Measurements from ENCODE around the gene HDAC4. TPM values are rescaled to one million over a fixed set of nuclear protein-coding genes. Genes with fewer than 3 reads are reported as not detected.

HDAC4 gene
- total RNA-seq, 1 experiment from 2014 or later = 40.1 TPM

DNA sequence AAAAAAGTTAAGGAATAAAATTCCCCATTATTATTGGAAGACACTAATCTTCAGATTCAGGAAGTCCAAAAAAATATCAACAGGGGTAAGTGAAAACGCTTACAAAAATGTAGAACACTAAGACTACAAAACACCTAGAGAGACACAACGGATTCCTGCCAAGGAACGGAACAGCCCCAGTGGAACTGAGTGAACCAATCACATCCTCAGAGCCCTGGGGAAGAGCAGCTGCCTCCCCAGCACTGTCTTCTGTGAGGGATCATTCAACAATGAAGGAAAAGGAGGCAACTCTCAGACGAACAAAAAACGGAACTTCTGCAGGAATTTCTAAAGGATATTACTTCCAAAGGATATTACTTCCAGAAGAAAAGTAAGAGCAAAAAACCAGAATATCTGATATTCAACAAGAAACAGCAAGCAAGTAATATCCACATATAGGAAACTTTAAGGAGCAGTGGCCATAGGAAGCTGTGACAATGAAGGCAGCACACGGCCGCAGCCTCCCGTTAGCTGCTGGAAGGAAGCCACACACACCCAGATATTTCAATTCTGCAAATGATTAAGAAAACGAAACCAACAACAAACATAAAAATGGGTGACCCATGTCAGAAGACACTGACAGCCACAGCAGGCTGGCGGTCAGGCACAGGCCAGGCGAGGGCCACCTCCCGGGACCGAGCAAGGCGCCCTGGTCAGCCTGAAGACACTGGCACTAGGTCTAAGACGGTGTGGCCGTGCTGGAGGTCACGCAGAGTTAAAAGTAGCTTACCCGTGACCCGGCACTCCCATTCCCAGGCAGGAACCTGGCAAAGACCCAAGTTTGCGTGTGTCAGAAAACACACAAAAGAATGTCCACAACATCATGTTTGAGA is 81.8 kb downstream of the HDAC4 start:
- Histone ChIP-seq H3K27me3 (ENCODE audit: control insufficient read depth, insufficient read depth, low read length) (no peaks in the 10 kb centered on the region), H3K4me1 (ENCODE audit: control insufficient read depth, insufficient read depth, low read length) (peaks cover 13% of the 10 kb centered on the region), H3K36me3 (ENCODE audit: control insufficient read depth, insufficient read depth, low read length) (no peaks in the 10 kb centered on the region), H3K4me3 (ENCODE audit: low read depth in 2 of 2, low read length in 2 of 2) (peak overlapping the region; percentile 20 to 46), H3K9me3 (ENCODE audit: control insufficient read depth, insufficient read depth, low read depth, low read length) (no peaks in the 10 kb centered on the region), H3K27ac (ENCODE audit: low read length) (peak overlapping the region; percentile 72)
- ChIA-PET POLR2A (interaction anchor here (0.8 kb wide), 1 partner anchor 82 kb away, joined by 3 read pairs; the partner anchor contains the start of gene HDAC4), CTCF (no interaction called here)
- ATAC-seq (peak; percentile 92), DNase-seq (ENCODE audit: low read depth, low spot score) (no peak)
- in situ Hi-C loops (cut with HindIII; ENCODE audit: low pct_unique_long_range_greater_than_20kb, low sequenced_read_pairs) (no loop called here), intact Hi-C loops (cut with micrococcal nuclease; ENCODE audit: unreplicated experiment) (no loop called here)
- TF ChIP-seq POLR2AphosphoS5 (IDR thresholded peaks at IDR 0.05; ENCODE audit: low read depth, low read length) (no peak), TCF7L2 (IDR thresholded peaks at IDR 0.05; ENCODE audit: low read depth, low read length) (no peak), SIN3A (IDR thresholded peaks at IDR 0.05; ENCODE audit: borderline replicate concordance, insufficient read depth, low read depth, low read length) (no peak)
- TF ChIP-seq, protein P1, sequence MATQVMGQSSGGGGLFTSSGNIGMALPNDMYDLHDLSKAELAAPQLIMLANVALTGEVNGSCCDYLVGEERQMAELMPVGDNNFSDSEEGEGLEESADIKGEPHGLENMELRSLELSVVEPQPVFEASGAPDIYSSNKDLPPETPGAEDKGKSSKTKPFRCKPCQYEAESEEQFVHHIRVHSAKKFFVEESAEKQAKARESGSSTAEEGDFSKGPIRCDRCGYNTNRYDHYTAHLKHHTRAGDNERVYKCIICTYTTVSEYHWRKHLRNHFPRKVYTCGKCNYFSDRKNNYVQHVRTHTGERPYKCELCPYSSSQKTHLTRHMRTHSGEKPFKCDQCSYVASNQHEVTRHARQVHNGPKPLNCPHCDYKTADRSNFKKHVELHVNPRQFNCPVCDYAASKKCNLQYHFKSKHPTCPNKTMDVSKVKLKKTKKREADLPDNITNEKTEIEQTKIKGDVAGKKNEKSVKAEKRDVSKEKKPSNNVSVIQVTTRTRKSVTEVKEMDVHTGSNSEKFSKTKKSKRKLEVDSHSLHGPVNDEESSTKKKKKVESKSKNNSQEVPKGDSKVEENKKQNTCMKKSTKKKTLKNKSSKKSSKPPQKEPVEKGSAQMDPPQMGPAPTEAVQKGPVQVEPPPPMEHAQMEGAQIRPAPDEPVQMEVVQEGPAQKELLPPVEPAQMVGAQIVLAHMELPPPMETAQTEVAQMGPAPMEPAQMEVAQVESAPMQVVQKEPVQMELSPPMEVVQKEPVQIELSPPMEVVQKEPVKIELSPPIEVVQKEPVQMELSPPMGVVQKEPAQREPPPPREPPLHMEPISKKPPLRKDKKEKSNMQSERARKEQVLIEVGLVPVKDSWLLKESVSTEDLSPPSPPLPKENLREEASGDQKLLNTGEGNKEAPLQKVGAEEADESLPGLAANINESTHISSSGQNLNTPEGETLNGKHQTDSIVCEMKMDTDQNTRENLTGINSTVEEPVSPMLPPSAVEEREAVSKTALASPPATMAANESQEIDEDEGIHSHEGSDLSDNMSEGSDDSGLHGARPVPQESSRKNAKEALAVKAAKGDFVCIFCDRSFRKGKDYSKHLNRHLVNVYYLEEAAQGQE (IDR thresholded peaks at IDR 0.05; ENCODE audit: insufficient read depth in 1 of 2, low read depth in 2 of 2, low read length in 1 of 2) = no peak
- TF ChIP-seq, protein P2, sequence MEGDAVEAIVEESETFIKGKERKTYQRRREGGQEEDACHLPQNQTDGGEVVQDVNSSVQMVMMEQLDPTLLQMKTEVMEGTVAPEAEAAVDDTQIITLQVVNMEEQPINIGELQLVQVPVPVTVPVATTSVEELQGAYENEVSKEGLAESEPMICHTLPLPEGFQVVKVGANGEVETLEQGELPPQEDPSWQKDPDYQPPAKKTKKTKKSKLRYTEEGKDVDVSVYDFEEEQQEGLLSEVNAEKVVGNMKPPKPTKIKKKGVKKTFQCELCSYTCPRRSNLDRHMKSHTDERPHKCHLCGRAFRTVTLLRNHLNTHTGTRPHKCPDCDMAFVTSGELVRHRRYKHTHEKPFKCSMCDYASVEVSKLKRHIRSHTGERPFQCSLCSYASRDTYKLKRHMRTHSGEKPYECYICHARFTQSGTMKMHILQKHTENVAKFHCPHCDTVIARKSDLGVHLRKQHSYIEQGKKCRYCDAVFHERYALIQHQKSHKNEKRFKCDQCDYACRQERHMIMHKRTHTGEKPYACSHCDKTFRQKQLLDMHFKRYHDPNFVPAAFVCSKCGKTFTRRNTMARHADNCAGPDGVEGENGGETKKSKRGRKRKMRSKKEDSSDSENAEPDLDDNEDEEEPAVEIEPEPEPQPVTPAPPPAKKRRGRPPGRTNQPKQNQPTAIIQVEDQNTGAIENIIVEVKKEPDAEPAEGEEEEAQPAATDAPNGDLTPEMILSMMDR (IDR thresholded peaks at IDR 0.05) = no peak
- BruUV-seq (replicated peaks) = no TSS peak

DNA sequence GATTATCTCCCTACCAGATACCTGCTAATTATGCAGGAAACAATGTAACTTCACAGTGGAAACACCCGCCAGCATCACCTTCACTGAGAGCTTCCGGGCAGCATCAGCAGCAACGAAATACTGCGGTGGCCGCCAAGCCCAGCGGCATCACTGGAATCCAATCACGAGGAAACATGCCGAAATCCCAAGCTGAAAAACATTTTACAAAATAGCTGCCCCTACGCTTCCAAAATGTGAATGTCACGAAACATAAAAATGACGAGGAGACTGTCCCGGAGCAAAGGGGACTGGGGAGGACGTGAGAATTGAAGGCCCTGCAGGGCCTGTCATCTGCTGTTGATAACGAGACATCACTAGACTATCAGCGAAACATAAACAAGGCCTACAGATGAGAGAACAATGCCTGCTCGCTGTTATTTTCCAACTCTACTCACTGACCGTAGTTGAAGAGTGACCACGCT is 82.6 kb downstream of the HDAC4 start:
- CTCF ChIA-PET = no interaction called here
- BruUV-seq (replicated peaks) = no TSS peak

More for the DNA sequence above, 82.6 kb downstream of the HDAC4 start:
- H3K4me1 ChIP-seq (ENCODE audit: control insufficient read depth, insufficient read depth, low read length) = peaks cover 13% of the 10 kb centered on the region
- no peak overlapping the region for H3K4me3 ChIP-seq (ENCODE audit: low read depth in 2 of 2, low read length in 2 of 2)
- TF ChIP-seq TCF7L2 (IDR thresholded peaks at IDR 0.05; ENCODE audit: low read depth, low read length) (no peak), SIN3A (IDR thresholded peaks at IDR 0.05; ENCODE audit: borderline replicate concordance, insufficient read depth, low read depth, low read length) (no peak), POLR2AphosphoS5 (IDR thresholded peaks at IDR 0.05; ENCODE audit: low read depth, low read length) (no peak)
- TF ChIP-seq, protein P2 (IDR thresholded peaks at IDR 0.05) = no peak
- TF ChIP-seq, protein P1 (IDR thresholded peaks at IDR 0.05; ENCODE audit: insufficient read depth in 1 of 2, low read depth in 2 of 2, low read length in 1 of 2) = no peak
- no peaks in the 10 kb centered on the region for H3K9me3 ChIP-seq (ENCODE audit: control insufficient read depth, insufficient read depth, low read depth, low read length)
- POLR2A ChIA-PET = no interaction called here
- no peak for ATAC-seq
- no peaks in the 10 kb centered on the region for H3K27me3 ChIP-seq (ENCODE audit: control insufficient read depth, insufficient read depth, low read length)
- no peak overlapping the region for H3K27ac ChIP-seq (ENCODE audit: low read length)
- no peaks in the 10 kb centered on the region for H3K36me3 ChIP-seq (ENCODE audit: control insufficient read depth, insufficient read depth, low read length)
- no peak for DNase-seq (ENCODE audit: low read depth, low spot score)
- in situ Hi-C loops (cut with HindIII; ENCODE audit: low pct_unique_long_range_greater_than_20kb, low sequenced_read_pairs) (no loop called here), intact Hi-C loops (cut with micrococcal nuclease; ENCODE audit: unreplicated experiment) (no loop called here)
